ENCODE results near the gene HSD11B1. TPM values are rescaled to one million over a fixed set of nuclear protein-coding genes. Genes with fewer than 3 reads are reported as not detected.

HSD11B1 gene
- total RNA-seq, 1 donor from 2014 or later: not detected

- Mint-ChIP-seq H3K4me3 (no peak overlapping the region), H3K27me3 (ENCODE audit: low read depth) (peaks cover 3% of the 10 kb centered on the region), H3K36me3 (ENCODE audit: low read depth) (no peaks in the 10 kb centered on the region), H3K9me3 (no peaks in the 10 kb centered on the region), H3K4me1 (peaks cover 9% of the 10 kb centered on the region), H3K27ac (ENCODE audit: unreplicated experiment) (no peak overlapping the region)
- TF ChIP-seq, protein P1, sequence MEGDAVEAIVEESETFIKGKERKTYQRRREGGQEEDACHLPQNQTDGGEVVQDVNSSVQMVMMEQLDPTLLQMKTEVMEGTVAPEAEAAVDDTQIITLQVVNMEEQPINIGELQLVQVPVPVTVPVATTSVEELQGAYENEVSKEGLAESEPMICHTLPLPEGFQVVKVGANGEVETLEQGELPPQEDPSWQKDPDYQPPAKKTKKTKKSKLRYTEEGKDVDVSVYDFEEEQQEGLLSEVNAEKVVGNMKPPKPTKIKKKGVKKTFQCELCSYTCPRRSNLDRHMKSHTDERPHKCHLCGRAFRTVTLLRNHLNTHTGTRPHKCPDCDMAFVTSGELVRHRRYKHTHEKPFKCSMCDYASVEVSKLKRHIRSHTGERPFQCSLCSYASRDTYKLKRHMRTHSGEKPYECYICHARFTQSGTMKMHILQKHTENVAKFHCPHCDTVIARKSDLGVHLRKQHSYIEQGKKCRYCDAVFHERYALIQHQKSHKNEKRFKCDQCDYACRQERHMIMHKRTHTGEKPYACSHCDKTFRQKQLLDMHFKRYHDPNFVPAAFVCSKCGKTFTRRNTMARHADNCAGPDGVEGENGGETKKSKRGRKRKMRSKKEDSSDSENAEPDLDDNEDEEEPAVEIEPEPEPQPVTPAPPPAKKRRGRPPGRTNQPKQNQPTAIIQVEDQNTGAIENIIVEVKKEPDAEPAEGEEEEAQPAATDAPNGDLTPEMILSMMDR (conservative IDR thresholded peaks at IDR 0.05): no peak
- no peak for DNase-seq (ENCODE audit: low read depth, low spot score)
Observed at GRCh38 chr1:209769171-209769904, 64.7 kb downstream of the HSD11B1 start.

GRCh38 chr1:209769971-209770370 lies 65.3 kb downstream of the HSD11B1 start:
- Mint-ChIP-seq H3K4me3 (no peak overlapping the region), H3K9me3 (no peaks in the 10 kb centered on the region), H3K27me3 (ENCODE audit: low read depth) (peaks cover 10% of the 10 kb centered on the region), H3K27ac (ENCODE audit: unreplicated experiment) (no peak overlapping the region), H3K4me1 (peaks cover 9% of the 10 kb centered on the region), H3K36me3 (ENCODE audit: low read depth) (no peaks in the 10 kb centered on the region)
- no peak for DNase-seq (ENCODE audit: low read depth, low spot score)
- TF ChIP-seq, protein P1 (conservative IDR thresholded peaks at IDR 0.05): no peak

GRCh38 chr1:209770636-209771415 lies 66.2 kb downstream of the HSD11B1 start:
- Mint-ChIP-seq H3K27ac (ENCODE audit: unreplicated experiment) (no peak overlapping the region), H3K4me3 (no peak overlapping the region), H3K4me1 (peaks cover 9% of the 10 kb centered on the region), H3K36me3 (ENCODE audit: low read depth) (no peaks in the 10 kb centered on the region), H3K9me3 (no peaks in the 10 kb centered on the region), H3K27me3 (ENCODE audit: low read depth) (peaks cover 14% of the 10 kb centered on the region)
- DNase-seq (ENCODE audit: low read depth, low spot score): no peak
- TF ChIP-seq, protein P1 (conservative IDR thresholded peaks at IDR 0.05): no peak

DNA sequence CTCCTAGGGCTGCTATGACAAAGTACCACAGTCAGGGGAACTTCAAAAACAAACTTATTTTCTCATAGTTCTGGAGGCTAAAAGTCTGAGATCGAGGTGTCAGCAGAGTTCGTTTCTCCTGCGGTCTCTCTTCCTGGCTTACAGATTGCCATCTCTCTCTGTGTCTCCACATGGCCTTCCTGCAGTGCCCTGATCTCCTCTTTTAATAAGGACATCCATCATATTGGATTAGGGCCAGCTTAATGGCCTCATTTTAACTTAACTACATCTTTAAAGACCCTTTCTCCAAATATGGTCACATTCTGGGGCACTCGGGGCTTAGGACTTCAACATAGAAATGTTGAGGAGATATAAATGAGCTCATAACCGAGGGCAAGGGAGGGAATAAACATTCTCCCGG lies 67.5 kb downstream of the HSD11B1 start:
- H3K4me3 Mint-ChIP-seq: no peak overlapping the region
- H3K36me3 Mint-ChIP-seq (ENCODE audit: low read depth): no peaks in the 10 kb centered on the region
- no peak overlapping the region for H3K27ac Mint-ChIP-seq (ENCODE audit: unreplicated experiment)
- peaks cover 9% of the 10 kb centered on the region for H3K4me1 Mint-ChIP-seq
- H3K27me3 Mint-ChIP-seq (ENCODE audit: low read depth): peaks cover 14% of the 10 kb centered on the region
- DNase-seq (ENCODE audit: low read depth, low spot score): no peak
- TF ChIP-seq, protein P1 (conservative IDR thresholded peaks at IDR 0.05): no peak
- no peaks in the 10 kb centered on the region for H3K9me3 Mint-ChIP-seq

GRCh38 chr1:209774592-209774991 lies 69.9 kb downstream of the HSD11B1 start:
- H3K4me1 Mint-ChIP-seq: no peaks in the 10 kb centered on the region
- H3K36me3 Mint-ChIP-seq (ENCODE audit: low read depth): no peaks in the 10 kb centered on the region
- H3K4me3 Mint-ChIP-seq: no peak overlapping the region
- no peak for DNase-seq (ENCODE audit: low read depth, low spot score)
- no peaks in the 10 kb centered on the region for H3K9me3 Mint-ChIP-seq
- TF ChIP-seq, protein P1 (conservative IDR thresholded peaks at IDR 0.05): no peak
- peaks cover 14% of the 10 kb centered on the region for H3K27me3 Mint-ChIP-seq (ENCODE audit: low read depth)
- H3K27ac Mint-ChIP-seq (ENCODE audit: unreplicated experiment): no peak overlapping the region
